ENCODE data around the gene HEG1.
A peak's percentile ranks its signal among the peaks of the same experiment; 100 is the strongest.

The HEG1 gene

GRCh38 chr3:124937049-124937448, 118.7 kb downstream of the HEG1 start:
- no peak for DNase-seq

- no peak for DNase-seq
These were observed 119.8 kb downstream of the HEG1 start for GRCh38 chr3:124935794-124936542.

- DNase-seq: no peak
These were observed 120.5 kb downstream of the HEG1 start for GRCh38 chr3:124935264-124935663.

GRCh38 chr3:124934577-124934976, 121.2 kb downstream of the HEG1 start, which contains the start of gene MUC13:
Gene MUC13, minus strand, starts transcription at chr3:124934751. Its CDS starts 39 bp downstream, at chr3:124934712.
- DNase-seq: no peak

GRCh38 chr3:124928333-124929202, 127.2 kb downstream of the HEG1 start:
- DNase-seq: peak; percentile 83

- DNase-seq: no peak
These were observed 128.2 kb downstream of the HEG1 start for GRCh38 chr3:124927574-124928045.

GRCh38 chr3:124926426-124927101, 129.2 kb downstream of the HEG1 start:
- peak; percentile 36 for DNase-seq

GRCh38 chr3:124924741-124925140, 131.1 kb downstream of the HEG1 start:
- no peak for DNase-seq

- no peak for DNase-seq
These were observed 132.0 kb downstream of the HEG1 start for GRCh38 chr3:124923833-124924232.

- DNase-seq: no peak
These were observed 135.1 kb downstream of the HEG1 start for GRCh38 chr3:124920718-124921117.

GRCh38 chr3:124919756-124920155, 136.0 kb downstream of the HEG1 start:
- DNase-seq: no peak

GRCh38 chr3:124918524-124918923, 137.3 kb downstream of the HEG1 start:
- DNase-seq: no peak

GRCh38 chr3:124916837-124917409, 138.9 kb downstream of the HEG1 start:
- DNase-seq: no peak
